Activated CD4-positive, CD25-positive, alpha-beta regulatory T cell treated with anti-CD3 and anti-CD28 coated beads, Interleukin-2, amount 50 U/mL, for 16 hours (primary cell): Measurements from ENCODE around the gene PFKP.

Source experiments
- DNase-seq: peaks from one replicate; pipeline ENCODE4 v3.0.0-alpha.2; 2020; ENCODE audit warnings: low read depth, low spot score

PFKP gene

GRCh38 chr10:3069876-3070275 lies 2.5 kb downstream of the PFKP start:
- no peak for DNase-seq

- DNase-seq = no peak
These were observed 4.3 kb downstream of the PFKP start for GRCh38 chr10:3071405-3072198.

DNA sequence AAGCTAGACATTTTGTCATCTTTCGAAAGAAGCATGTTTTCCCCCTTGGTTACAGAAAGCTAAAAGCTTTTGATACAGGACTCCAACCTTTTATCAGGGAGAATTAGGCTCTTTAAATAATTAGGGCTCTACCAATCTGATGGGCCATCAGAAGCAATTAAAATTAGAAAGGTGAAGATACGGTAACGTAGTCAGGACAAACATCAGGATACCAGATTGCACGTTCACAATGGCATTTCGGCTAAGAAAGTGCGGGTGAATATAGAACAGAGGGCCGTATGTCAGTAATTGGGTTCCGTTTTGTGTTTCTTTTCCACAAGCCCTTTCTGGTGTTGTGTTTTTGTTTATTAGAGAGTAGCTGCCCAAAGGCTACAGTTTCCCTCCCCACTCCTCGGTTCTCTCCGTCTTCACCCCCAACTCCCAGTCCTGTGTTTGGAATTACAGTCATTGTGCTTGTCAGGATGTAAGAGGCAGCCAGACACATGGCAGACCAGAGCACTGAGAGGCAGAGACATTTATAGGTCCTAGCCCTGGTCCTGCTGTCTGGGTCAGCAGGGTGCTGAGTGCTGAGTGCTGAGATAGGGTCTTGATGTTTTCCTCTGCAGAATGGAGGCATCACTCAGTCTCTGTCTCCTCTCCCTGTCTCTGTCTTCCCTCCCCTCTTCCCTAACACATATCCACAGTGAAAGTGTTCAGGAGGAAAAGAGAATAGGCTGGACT lies 5.5 kb downstream of the PFKP start:
- DNase-seq = no peak

DNA sequence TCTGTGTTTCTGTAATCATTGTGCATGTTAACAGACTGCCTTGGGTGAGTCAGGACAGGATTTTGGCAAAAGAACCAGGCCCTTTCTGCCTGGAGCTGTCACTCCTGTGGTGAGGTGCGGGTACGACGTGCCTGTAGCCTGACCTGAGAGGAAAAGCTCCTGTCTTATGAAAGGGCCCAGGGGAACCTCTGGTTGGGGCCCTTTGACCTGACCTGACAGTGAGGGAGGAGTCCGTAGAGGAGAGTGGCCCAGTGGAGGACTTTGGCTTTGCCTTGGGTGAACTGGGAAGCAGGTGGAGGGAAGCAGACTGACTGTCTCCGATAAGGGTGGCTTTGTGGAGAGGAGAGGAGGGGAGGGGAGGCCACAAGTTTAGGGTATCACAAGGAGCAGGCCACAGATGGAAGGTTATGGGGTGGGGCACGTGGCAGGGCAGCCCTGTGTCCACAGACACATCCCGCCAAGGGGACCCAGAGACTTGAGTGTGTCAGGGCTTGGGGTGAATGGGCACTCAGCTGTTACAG lies 6.9 kb downstream of the PFKP start:
- DNase-seq = no peak

DNA sequence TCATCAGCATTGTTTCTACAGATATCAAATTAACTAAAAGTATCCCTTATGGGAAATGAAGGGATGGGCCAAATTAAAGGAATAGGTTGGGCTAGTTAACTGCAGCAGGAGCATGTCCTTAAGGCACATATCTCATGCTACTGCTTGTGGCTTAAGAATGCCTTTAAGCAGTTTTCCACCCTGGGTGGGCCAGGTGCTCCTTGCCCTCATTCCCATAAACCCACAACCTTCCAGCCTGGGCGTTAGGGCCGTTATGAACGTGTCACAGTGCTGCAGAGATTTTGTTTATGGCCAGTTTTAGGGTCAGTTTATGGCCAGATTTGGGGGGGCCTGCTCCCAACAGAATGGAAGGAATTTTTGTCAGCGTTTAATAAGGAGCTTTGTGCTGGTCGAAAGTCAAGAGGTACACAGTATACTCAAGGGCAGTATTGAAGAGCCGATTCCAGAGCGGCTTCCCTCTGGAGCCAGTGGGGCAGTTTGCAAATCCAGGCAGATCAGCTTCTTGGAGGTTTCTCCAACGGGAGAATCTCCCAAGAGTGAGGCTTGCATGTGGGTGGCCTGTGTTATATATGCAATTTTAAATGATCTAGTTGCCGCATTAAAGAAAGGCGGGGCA lies 7.7 kb downstream of the PFKP start:
- no peak for DNase-seq

GRCh38 chr10:3076138-3076537 lies 8.8 kb downstream of the PFKP start:
- DNase-seq = no peak

DNA sequence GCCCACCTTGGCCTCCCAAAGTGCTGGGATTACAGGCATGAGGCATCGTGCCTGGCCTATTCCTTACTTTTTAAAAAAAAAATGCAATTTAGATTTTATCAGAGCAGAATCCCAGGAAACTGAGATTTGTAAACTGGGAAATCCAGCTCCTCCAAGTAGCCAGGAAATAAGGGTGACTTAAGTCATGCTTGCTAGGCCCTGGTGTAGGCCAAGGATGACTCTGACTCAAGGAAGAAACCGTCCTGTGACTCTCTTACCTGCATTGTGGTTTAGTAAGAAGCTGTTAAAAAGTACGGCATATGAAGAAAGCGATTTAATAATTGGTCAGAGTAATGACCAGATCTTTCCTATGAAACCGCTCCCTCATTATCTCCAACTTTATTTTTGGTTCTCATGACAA lies 10.2 kb downstream of the PFKP start:
- no peak for DNase-seq

DNA sequence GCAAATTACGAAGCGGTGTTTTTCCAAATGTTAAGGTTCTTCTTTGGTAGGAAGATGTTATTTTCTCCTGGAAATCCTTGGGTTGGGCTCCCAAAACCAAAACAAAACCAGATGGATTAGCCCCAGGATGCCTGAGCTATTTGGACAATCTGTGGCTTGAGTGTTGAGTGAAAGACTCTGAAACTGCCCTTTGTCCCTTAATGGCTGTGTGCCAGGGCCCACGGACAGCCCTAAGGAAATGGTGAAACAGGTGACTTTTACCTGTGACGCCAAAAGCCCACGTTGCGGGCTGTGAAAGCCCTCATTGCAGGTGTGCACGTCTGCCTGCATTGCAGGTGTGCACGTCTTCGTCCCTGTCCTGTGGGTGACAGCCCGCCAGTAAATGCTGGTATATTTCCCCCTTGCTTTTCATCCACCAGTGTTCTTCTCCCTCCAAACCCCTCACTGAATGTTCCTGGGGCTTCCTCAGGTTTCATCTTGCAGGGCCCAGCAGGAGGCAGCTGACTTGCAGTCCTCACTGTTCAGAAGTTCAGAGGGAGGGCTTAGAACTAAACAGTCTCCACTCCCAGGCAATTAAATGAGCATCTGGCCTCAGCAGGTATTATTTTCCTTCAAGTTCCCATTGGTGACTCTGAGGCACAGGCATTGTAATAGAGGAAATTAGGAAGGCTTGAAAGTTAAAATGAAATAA lies 10.7 kb downstream of the PFKP start:
- DNase-seq = no peak

- no peak for DNase-seq
These were observed 14.1 kb downstream of the PFKP start for GRCh38 chr10:3081383-3081981.

DNA sequence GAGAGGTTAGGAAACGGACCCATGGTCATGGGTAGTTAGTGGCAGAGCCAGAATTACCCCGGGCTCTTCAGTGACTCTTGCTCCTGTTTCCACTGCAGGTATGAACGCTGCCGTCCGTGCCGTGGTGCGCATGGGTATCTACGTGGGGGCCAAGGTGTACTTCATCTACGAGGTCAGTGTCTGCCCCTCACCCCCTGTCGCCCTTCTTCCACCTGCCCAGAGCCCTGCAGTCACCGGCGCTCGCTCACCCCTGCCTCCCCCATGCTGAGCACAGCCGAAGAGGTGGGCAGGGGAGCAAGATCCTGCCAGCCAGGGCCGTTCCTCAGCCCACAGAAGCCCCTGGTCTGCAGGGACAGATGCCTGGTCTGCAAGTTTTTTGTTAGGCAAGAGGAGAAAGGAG lies 14.9 kb downstream of the PFKP start:
- DNase-seq = no peak

DNA sequence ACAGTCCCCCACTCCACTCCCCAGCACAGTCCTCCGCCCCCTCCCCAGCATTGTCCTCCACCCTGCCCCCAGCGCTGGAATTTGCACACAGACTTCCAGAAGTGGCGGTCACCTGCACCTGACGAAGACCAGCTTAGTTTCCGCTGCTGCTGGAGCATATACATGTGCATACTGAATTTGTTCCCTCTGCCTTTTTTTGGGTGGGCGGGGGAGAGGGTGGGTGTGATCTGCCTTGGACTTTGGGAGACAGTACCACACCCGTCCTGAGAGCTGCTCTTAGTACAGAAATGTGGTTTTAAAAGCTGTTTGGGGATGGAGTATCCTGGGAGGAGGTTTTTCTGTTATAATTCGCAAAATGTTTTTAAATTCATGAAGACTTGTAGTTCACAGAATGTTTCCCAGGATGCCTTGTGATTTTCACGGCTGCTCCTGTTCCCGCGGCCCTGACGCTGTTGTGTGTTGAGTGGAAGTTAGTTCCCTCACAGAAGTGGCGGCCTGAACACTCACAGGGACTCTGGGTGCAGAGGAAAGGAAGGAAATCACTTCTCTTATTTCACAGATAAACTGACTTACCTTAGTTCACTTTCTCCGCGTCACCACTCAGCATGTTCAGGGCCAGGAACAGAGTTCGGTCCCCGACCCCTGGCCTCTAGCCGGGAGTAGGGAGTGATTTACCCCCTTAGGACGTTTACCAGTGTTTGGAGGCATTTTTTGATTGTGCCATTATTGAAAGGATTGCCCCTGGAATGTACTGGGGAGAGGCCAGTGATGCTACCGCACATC lies 18.6 kb downstream of the PFKP start:
- no peak for DNase-seq

- no peak for DNase-seq
These were observed 23.0 kb downstream of the PFKP start for GRCh38 chr10:3090388-3090787.

DNA sequence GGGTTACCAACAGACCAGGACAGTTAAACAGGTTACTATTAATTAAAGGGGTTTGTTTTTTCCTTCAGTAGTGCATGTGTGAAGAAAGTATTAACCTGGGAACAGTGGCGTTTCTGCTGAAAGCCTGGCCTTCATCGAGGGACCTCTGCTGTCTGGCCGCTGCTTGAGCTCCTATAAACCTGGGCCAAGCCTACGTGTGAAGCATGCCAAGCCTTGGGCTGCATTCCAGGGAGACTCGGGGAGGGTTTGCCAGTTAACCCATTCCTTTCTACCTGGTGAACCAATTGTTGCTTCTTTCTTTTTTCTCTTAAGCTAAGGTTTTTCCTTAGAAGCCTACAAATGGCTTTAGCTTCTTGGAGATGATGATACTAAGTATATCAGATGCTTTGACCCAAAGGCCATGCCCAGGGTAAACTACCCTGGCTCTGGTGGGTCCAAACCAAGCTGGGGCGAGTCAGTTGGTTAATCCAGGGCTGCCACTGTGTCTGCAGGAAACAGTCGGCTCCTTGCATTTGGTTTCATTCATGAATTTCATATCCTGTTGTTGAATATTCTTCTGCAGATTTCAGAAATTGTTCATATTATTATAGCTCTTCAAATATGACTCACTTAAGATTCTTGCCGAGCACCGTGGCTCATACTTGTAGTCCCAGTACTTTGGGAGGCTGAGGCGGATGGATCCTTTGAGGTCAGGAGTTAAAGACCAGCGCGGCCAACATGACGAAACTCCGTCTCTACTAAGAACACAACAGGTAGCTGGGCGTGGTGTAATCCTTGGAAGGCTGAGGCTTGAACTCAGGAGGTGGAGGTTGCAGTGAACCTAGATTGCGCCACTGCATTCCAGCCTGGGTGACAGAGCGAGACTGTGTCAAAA lies 23.8 kb downstream of the PFKP start:
- DNase-seq = no peak

GRCh38 chr10:3091921-3092320 lies 24.6 kb downstream of the PFKP start:
- no peak for DNase-seq

DNA sequence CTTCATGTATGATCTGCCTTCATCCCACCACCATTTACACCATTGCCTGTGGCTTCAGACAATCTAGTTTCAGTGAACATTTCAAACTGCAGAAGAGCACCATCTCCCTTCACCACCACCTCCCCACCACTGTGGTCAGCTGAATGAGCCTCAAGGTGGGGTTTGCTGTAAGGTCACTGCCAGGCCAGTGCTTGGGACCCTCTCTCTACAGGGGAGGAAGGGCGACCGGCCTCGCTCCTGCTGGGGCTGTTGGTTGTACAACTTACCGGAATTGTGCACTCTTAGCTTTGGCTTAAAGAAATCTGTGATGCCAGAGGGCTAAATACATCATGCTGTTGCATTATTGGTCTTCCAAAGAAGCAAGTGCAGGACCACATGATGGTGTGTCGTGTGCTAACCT lies 26.6 kb downstream of the PFKP start:
- DNase-seq = no peak

DNA sequence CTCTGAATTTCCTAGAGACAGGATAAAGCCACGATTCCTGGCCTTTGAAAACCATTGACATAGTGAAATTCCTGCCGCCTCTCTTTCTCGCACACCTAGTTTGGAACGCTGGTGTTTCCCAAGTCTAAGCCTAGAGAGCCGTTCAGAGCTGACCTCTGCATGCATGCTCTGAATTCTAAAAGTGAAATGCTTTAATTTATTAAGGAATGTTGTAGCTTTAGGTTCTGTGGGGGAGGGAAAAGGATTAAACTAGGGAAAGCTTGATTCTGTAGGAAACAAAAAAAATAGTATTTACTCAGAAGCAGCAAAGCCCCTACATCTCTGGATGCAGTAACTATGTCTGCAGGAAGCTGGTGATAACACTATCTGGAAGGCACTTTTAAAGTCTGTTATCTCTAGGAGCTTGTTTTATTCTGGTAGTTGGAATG lies 27.3 kb downstream of the PFKP start:
- DNase-seq = no peak

DNA sequence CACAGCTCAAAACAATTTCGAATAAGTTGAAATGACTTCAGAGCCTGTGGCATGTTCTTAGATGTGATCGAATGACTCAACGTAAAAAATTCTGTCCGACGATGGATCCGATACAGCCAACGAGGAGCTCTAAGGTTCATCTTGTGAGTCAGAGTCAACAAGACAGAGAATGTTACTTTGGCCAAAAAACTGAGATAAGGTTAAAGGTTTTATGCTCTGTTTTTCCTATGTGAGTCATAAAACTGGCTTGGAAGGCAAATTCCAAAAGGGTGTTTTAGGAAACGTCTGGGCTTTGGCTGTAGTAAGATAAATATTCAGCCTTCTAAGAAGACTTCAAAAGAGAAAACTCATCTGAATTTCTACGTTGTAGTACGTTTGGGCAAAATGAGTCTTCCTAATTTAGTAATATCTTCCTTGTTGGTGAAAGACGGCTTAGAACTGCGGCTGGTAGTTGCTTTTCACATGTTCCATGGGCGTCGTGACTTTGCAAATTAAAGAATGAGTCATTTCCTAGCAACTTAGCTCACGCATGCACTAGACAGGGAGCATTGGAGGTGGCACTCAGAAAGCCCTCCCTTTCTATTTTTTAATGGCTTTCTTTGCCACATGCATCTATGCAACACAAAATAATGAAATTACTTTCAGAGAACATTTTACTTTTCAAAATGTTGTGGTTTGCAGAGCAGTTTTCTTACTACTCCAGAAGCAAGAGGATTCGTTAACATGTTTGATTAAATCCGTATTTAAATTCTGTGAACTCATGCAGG lies 28.2 kb downstream of the PFKP start:
- peak; percentile 21 for DNase-seq

DNA sequence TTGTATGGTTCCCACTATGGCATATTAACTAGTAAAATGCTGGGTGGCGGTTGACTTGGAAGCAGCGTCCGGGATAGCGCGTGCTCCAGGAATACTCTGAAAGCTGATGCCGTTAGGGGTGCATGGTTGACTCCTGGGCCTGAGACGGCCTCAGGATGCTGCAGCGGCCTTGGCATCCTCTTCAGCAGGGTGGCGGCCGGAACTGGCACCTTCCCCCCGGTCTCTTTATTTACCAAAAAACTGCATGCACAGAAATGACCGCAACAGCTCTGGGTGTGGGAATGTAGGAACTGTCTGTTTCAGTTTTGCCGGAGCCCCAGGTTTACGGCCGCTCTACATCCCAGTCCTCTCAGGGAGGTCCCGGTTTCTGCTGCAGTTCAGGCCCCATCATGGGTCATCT lies 28.8 kb downstream of the PFKP start:
- DNase-seq = no peak

DNA sequence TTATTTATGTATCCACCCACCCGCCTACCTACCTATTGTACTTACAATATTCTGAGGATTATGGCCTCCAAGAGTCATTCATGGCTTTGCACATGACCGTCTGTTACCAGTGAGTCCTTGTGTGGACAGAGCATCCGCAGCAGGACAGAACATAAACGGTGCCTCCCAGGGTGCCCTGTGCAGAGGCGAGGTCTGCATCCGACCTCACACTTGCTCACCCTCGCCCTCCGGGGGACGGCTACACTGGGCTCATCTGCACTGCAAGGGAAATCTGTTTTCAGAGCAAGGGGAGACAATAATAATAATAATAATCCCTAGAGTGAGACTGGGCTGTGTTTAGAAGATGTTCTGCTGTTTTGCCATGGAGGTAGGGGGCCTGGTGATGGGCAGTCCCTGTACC lies 29.8 kb downstream of the PFKP start:
- no peak for DNase-seq
